SU-DHL-6 (cell line): ENCODE data around the gene RP9.

Source experiments
- EZH2phosphoT487 ChIP-seq: fragments of 200-600 bp; sonication (generic), shearing (Covaris generic); conservative IDR thresholded peaks from 2 replicates; pipeline ENCODE4 v1.6.1; 2018; ENCODE audit warnings: mild to moderate bottlenecking, antibody characterized with exemption, low read length, moderate library complexity, mixed read lengths
- TF ChIP-seq, protein P1 (sequence below): fragments of 200-600 bp; sonication (generic); IDR thresholded peaks from one replicate; pipeline ENCODE4 v1.5.1; 2017; ENCODE audit warnings: antibody characterized with exemption, mild to moderate bottlenecking, low read length, moderate library complexity; ENCODE audit not compliant: insufficient read depth, poor library complexity, severe bottlenecking

DNA sequence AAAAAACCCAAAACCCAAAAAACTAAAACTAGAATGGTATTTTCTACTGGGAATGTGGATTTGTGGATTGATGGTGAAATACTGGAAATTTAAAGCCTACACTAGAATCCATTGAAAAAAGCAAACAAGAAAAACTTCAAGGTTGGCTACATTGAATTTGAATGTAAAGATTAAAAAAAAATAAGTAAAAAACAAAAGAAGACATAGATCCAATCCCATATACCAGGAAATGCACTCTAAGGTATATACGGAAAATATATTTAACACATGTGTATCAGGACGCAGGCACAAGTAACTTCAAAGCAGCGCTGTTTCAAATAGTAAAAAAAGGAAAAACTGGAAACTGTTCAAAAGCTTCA lies 19.4 kb upstream of the RP9 start:
- TF ChIP-seq, protein P1, sequence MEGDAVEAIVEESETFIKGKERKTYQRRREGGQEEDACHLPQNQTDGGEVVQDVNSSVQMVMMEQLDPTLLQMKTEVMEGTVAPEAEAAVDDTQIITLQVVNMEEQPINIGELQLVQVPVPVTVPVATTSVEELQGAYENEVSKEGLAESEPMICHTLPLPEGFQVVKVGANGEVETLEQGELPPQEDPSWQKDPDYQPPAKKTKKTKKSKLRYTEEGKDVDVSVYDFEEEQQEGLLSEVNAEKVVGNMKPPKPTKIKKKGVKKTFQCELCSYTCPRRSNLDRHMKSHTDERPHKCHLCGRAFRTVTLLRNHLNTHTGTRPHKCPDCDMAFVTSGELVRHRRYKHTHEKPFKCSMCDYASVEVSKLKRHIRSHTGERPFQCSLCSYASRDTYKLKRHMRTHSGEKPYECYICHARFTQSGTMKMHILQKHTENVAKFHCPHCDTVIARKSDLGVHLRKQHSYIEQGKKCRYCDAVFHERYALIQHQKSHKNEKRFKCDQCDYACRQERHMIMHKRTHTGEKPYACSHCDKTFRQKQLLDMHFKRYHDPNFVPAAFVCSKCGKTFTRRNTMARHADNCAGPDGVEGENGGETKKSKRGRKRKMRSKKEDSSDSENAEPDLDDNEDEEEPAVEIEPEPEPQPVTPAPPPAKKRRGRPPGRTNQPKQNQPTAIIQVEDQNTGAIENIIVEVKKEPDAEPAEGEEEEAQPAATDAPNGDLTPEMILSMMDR, result no peak
- no peak for TF ChIP-seq EZH2phosphoT487
